ENCODE measurements around the gene TMEFF1. TPM values are rescaled to one million over a fixed set of nuclear protein-coding genes. Genes with fewer than 3 reads are reported as not detected.

TMEFF1 gene
- total RNA-seq, 2 donors from 2014 or later: 0.37 TPM; not detected in 1

- Histone ChIP-seq H3K4me3 (no peak overlapping the region), H3K27ac (no peak overlapping the region), H3K9me3 (no peaks in the 10 kb centered on the region), H3K4me1 (no peaks in the 10 kb centered on the region), H3K27me3 (no peaks in the 10 kb centered on the region), H3K36me3 (peaks cover 9% of the 10 kb centered on the region)
- DNase-seq (ENCODE audit: low spot score): no peak
- no peak for TF ChIP-seq CTCF (IDR thresholded peaks at IDR 0.05)
Observed at GRCh38 chr9:100587375-100587774, 114.4 kb downstream of the TMEFF1 start.

GRCh38 chr9:100589582-100589981, 116.6 kb downstream of the TMEFF1 start:
- H3K27me3 ChIP-seq: no peaks in the 10 kb centered on the region
- no peaks in the 10 kb centered on the region for H3K4me1 ChIP-seq
- H3K9me3 ChIP-seq: no peaks in the 10 kb centered on the region
- DNase-seq (ENCODE audit: low spot score): no peak
- H3K36me3 ChIP-seq: peaks cover 9% of the 10 kb centered on the region
- no peak overlapping the region for H3K4me3 ChIP-seq
- no peak for TF ChIP-seq CTCF (IDR thresholded peaks at IDR 0.05)
- H3K27ac ChIP-seq: no peak overlapping the region

GRCh38 chr9:100590481-100590880, 117.5 kb downstream of the TMEFF1 start:
- Histone ChIP-seq H3K27me3 (no peaks in the 10 kb centered on the region), H3K27ac (no peak overlapping the region), H3K4me1 (peaks cover 0 to 3% of the 10 kb centered on the region in 2 donors), H3K4me3 (no peak overlapping the region), H3K9me3 (no peaks in the 10 kb centered on the region), H3K36me3 (peaks cover 7% of the 10 kb centered on the region)
- DNase-seq (ENCODE audit: low spot score): no peak
- TF ChIP-seq CTCF (IDR thresholded peaks at IDR 0.05): no peak

GRCh38 chr9:100591139-100591538, 118.2 kb downstream of the TMEFF1 start:
- Histone ChIP-seq H3K4me1 (peaks cover 0 to 4% of the 10 kb centered on the region in 2 donors), H3K27ac (no peak overlapping the region), H3K27me3 (no peaks in the 10 kb centered on the region), H3K4me3 (no peak overlapping the region), H3K9me3 (no peaks in the 10 kb centered on the region), H3K36me3 (peaks cover under 1% of the 10 kb centered on the region)
- no peak for DNase-seq (ENCODE audit: low spot score)
- no peak for TF ChIP-seq CTCF (IDR thresholded peaks at IDR 0.05)

GRCh38 chr9:100591639-100592412, 118.9 kb downstream of the TMEFF1 start:
- no peak for TF ChIP-seq CTCF (IDR thresholded peaks at IDR 0.05)
- DNase-seq (ENCODE audit: low spot score): no peak
- no peak overlapping the region for H3K4me3 ChIP-seq
- no peaks in the 10 kb centered on the region for H3K27me3 ChIP-seq
- H3K9me3 ChIP-seq: no peaks in the 10 kb centered on the region
- H3K4me1 ChIP-seq: peaks cover 0 to 4% of the 10 kb centered on the region in 2 donors
- H3K27ac ChIP-seq: no peak overlapping the region
- H3K36me3 ChIP-seq: no peaks in the 10 kb centered on the region

Data from right atrium auricular region (tissue), 2 donors.